K562 (cell line): ENCODE measurements around the gene UQCRHL. TPM values are rescaled to one million over a fixed set of nuclear protein-coding genes. Genes with fewer than 3 reads are reported as not detected.

ENCODE experiments used
- POLR2AphosphoS5 ChIP-seq: IDR thresholded peaks from 2 replicates; pipeline ENCODE4 v1.6.1; 2011; ENCODE audit warnings: mild to moderate bottlenecking, low read depth, low read length, moderate library complexity; ENCODE audit not compliant: control insufficient read depth, insufficient read depth
- RFX5 ChIP-seq: IDR thresholded peaks from 2 replicates; pipeline ENCODE4 v1.6.1; 2011; ENCODE audit warnings: low read depth, mild to moderate bottlenecking, improper control_type of control experiment, low read length
- polyA plus RNA-seq, 8 experiments: library from polyadenylated mRNA; depleted of rRNA in 4 of 8; stranded (reverse) in 5 of 8; unstranded in 3 of 8; fragments of >200 nt; fragmentation: Nextera tagmentation in 2 of 8; fragmentation: Illumina TruSeq in 1 of 8; extraction: Ambion mirVana in 2 of 8; extraction: Trizol in 1 of 8; gene quantifications; 2 replicates each; pipeline versions ENCODE4 v1.2.1 to v1.2.3, GENCODE V29; 2011 to 2014; ENCODE audit warnings: inconsistent platforms in 1 of 8, missing spikeins in 1 of 8
- total RNA-seq, 7 experiments: library from RNA; depleted of rRNA in 6 of 7; stranded (reverse); fragments of >200 nt in 6 of 7; fragmentation: Illumina TruSeq in 2 of 7; extraction: Trizol in 2 of 7; gene quantifications; 2 replicates each; pipeline versions ENCODE4 v1.2.1 to v1.2.3, GENCODE V29; 2011 to 2021; ENCODE audit warnings: low replicate concordance in 1 of 7
- TF ChIP-seq, protein P1 (sequence below): fragments of 250-450 bp; sonication (Bioruptor Pico); IDR thresholded peaks from 2 replicates; pipeline ENCODE4 v1.8.0; 2021; ENCODE audit warnings: mild to moderate bottlenecking, moderate library complexity
- TF ChIP-seq, protein P2 (sequence below): fragments of 200-800 bp; sonication (Bioruptor generic); IDR thresholded peaks from 2 replicates; pipeline ENCODE4 v1.6.1; 2016; ENCODE audit warnings: missing genetic modification characterization, missing compliant biosample characterization

Gene UQCRHL
- total and polyA plus RNA-seq, 9 of the 15 experiments (the other 6 are each of a cell fraction or from before 2014, with no cell fraction given): 5.1 to 41.3 (median 21.8) TPM

DNA sequence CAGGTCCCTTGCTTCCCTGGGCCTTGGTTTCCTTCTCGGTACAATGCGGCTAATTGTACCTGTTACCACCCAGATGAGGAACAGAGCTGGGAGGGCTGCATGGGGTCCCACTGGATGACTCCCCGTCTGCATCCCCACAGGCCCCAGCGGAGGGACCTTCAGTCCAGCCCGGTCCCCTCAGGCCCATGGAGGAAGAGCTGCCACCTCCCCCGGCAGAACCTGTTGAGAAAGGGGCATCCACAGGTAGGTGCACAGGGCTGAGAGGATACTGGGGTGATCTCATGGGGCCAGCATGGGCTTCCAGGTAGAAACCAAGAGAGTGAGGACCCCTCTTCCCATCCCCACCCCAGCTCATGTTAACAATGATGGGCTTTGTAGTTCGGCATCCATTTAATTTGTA lies 39.1 kb downstream of the UQCRHL start (continued):
- TF ChIP-seq, protein P1, sequence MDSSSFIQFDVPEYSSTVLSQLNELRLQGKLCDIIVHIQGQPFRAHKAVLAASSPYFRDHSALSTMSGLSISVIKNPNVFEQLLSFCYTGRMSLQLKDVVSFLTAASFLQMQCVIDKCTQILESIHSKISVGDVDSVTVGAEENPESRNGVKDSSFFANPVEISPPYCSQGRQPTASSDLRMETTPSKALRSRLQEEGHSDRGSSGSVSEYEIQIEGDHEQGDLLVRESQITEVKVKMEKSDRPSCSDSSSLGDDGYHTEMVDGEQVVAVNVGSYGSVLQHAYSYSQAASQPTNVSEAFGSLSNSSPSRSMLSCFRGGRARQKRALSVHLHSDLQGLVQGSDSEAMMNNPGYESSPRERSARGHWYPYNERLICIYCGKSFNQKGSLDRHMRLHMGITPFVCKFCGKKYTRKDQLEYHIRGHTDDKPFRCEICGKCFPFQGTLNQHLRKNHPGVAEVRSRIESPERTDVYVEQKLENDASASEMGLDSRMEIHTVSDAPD: no peak
- TF ChIP-seq POLR2AphosphoS5 (no peak), RFX5 (no peak)
- TF ChIP-seq, protein P2, sequence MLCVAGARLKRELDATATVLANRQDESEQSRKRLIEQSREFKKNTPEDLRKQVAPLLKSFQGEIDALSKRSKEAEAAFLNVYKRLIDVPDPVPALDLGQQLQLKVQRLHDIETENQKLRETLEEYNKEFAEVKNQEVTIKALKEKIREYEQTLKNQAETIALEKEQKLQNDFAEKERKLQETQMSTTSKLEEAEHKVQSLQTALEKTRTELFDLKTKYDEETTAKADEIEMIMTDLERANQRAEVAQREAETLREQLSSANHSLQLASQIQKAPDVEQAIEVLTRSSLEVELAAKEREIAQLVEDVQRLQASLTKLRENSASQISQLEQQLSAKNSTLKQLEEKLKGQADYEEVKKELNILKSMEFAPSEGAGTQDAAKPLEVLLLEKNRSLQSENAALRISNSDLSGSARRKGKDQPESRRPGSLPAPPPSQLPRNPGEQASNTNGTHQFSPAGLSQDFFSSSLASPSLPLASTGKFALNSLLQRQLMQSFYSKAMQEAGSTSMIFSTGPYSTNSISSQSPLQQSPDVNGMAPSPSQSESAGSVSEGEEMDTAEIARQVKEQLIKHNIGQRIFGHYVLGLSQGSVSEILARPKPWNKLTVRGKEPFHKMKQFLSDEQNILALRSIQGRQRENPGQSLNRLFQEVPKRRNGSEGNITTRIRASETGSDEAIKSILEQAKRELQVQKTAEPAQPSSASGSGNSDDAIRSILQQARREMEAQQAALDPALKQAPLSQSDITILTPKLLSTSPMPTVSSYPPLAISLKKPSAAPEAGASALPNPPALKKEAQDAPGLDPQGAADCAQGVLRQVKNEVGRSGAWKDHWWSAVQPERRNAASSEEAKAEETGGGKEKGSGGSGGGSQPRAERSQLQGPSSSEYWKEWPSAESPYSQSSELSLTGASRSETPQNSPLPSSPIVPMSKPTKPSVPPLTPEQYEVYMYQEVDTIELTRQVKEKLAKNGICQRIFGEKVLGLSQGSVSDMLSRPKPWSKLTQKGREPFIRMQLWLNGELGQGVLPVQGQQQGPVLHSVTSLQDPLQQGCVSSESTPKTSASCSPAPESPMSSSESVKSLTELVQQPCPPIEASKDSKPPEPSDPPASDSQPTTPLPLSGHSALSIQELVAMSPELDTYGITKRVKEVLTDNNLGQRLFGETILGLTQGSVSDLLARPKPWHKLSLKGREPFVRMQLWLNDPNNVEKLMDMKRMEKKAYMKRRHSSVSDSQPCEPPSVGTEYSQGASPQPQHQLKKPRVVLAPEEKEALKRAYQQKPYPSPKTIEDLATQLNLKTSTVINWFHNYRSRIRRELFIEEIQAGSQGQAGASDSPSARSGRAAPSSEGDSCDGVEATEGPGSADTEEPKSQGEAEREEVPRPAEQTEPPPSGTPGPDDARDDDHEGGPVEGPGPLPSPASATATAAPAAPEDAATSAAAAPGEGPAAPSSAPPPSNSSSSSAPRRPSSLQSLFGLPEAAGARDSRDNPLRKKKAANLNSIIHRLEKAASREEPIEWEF: no peak
